ENCODE results near the gene SLC35F1.

SLC35F1 gene

GRCh38 chr6:118305081-118305480 lies 398.0 kb downstream of the SLC35F1 start:
- Histone ChIP-seq H3K4ac (ENCODE audit: low read length) (no peak overlapping the region), H3K4me3 (ENCODE audit: low read length in 2 of 2) (no peak overlapping the region), H3K4me1 (ENCODE audit: control insufficient read depth in 2 of 2, insufficient read depth in 1 of 2, low read depth in 1 of 2, low read length in 2 of 2) (peaks cover 5 to 6% of the 10 kb centered on the region in 2 donors), H3K9ac (ENCODE audit: low read depth, low read length, poor library complexity) (no peak overlapping the region), H3K79me1 (ENCODE audit: low read depth, low read length) (no peaks in the 10 kb centered on the region), H2BK120ac (ENCODE audit: low read depth, low read length) (no peak overlapping the region), H4K91ac (ENCODE audit: low read depth, low read length, poor library complexity) (no peak overlapping the region), H3K36me3 (replicated peaks in 1 of 2; ENCODE audit: control insufficient read depth in 2 of 2, insufficient read depth in 2 of 2, low read length in 2 of 2) (peaks cover 0 to 4% of the 10 kb centered on the region in 2 donors), H2BK5ac (ENCODE audit: low read length) (no peak overlapping the region), H3K27ac (replicated peaks; ENCODE audit: low read length) (no peak overlapping the region), H3K4me2 (ENCODE audit: insufficient read depth, low read length, poor library complexity, severe bottlenecking) (no peak overlapping the region), H3K14ac (ENCODE audit: low read length) (no peak overlapping the region), H3K9me3 (replicated peaks in 1 of 2; ENCODE audit: control insufficient read depth in 2 of 2, insufficient read depth in 1 of 2, low read depth in 1 of 2, low read length in 2 of 2) (no peaks in the 10 kb centered on the region), H2BK15ac (ENCODE audit: low read length) (no peak overlapping the region), H4K8ac (ENCODE audit: low read depth, low read length) (no peak overlapping the region), H3K23ac (ENCODE audit: low read depth, low read length, poor library complexity) (no peak overlapping the region), H2AK5ac (ENCODE audit: low read depth, low read length) (no peak overlapping the region), H3K18ac (ENCODE audit: low read length) (no peak overlapping the region), H2AFZ (ENCODE audit: low read length) (no peak overlapping the region), H2BK12ac (ENCODE audit: low read length) (no peak overlapping the region), H3K27me3 (ENCODE audit: control insufficient read depth in 3 of 3, insufficient read depth in 3 of 3, low read depth in 1 of 3, low read length in 3 of 3) (no peaks in the 10 kb centered on the region)
- no CpG with 5 or more reads among the region's 1 CpG for WGBS, 2 donors (ENCODE audit: extremely low coverage in 2 of 2, insufficient read length in 2 of 2, insufficient replicate concordance in 1 of 2)
- DNase-seq (ENCODE audit: low spot score): no peak

GRCh38 chr6:118306392-118307238 lies 399.6 kb downstream of the SLC35F1 start:
- Histone ChIP-seq H3K14ac (ENCODE audit: low read length) (no peak overlapping the region), H3K27me3 (ENCODE audit: control insufficient read depth in 3 of 3, insufficient read depth in 3 of 3, low read depth in 1 of 3, low read length in 3 of 3) (no peaks in the 10 kb centered on the region), H2BK120ac (ENCODE audit: low read depth, low read length) (no peak overlapping the region), H3K9ac (ENCODE audit: low read depth, low read length, poor library complexity) (no peak overlapping the region), H2BK15ac (ENCODE audit: low read length) (no peak overlapping the region), H3K4me3 (ENCODE audit: low read length in 2 of 2) (no peak overlapping the region), H3K79me1 (ENCODE audit: low read depth, low read length) (no peaks in the 10 kb centered on the region), H2AK5ac (ENCODE audit: low read depth, low read length) (no peak overlapping the region), H2BK12ac (ENCODE audit: low read length) (no peak overlapping the region), H3K9me3 (replicated peaks in 1 of 2; ENCODE audit: control insufficient read depth in 2 of 2, insufficient read depth in 1 of 2, low read depth in 1 of 2, low read length in 2 of 2) (no peaks in the 10 kb centered on the region), H3K4me2 (ENCODE audit: insufficient read depth, low read length, poor library complexity, severe bottlenecking) (no peak overlapping the region), H4K91ac (ENCODE audit: low read depth, low read length, poor library complexity) (no peak overlapping the region), H3K36me3 (replicated peaks in 1 of 2; ENCODE audit: control insufficient read depth in 2 of 2, insufficient read depth in 2 of 2, low read length in 2 of 2) (peaks cover 0 to 4% of the 10 kb centered on the region in 2 donors), H2BK5ac (ENCODE audit: low read length) (no peak overlapping the region), H4K8ac (ENCODE audit: low read depth, low read length) (no peak overlapping the region), H3K27ac (replicated peaks; ENCODE audit: low read length) (no peak overlapping the region), H3K18ac (ENCODE audit: low read length) (no peak overlapping the region), H2AFZ (ENCODE audit: low read length) (no peak overlapping the region), H3K4ac (ENCODE audit: low read length) (no peak overlapping the region), H3K23ac (ENCODE audit: low read depth, low read length, poor library complexity) (no peak overlapping the region), H3K4me1 (ENCODE audit: control insufficient read depth in 2 of 2, insufficient read depth in 1 of 2, low read depth in 1 of 2, low read length in 2 of 2) (peaks cover 5 to 6% of the 10 kb centered on the region in 2 donors)
- WGBS, 2 donors (ENCODE audit: extremely low coverage in 2 of 2, insufficient read length in 2 of 2, insufficient replicate concordance in 1 of 2): no CpG with 5 or more reads among the region's 6 CpGs
- DNase-seq (ENCODE audit: low spot score): no peak

GRCh38 chr6:118307581-118307980 lies 400.5 kb downstream of the SLC35F1 start:
- no peak overlapping the region for H2BK5ac ChIP-seq (ENCODE audit: low read length)
- peaks cover 0 to 4% of the 10 kb centered on the region in 2 donors for H3K36me3 ChIP-seq (replicated peaks in 1 of 2; ENCODE audit: control insufficient read depth in 2 of 2, insufficient read depth in 2 of 2, low read length in 2 of 2)
- H3K14ac ChIP-seq (ENCODE audit: low read length): no peak overlapping the region

GRCh38 chr6:118309337-118310093 lies 402.5 kb downstream of the SLC35F1 start:
- H3K79me1 ChIP-seq (ENCODE audit: low read depth, low read length): no peaks in the 10 kb centered on the region
- no peak overlapping the region for H3K14ac ChIP-seq (ENCODE audit: low read length)
- H3K9me3 ChIP-seq (replicated peaks in 1 of 2; ENCODE audit: control insufficient read depth in 2 of 2, insufficient read depth in 1 of 2, low read depth in 1 of 2, low read length in 2 of 2): no peaks in the 10 kb centered on the region
- H2BK12ac ChIP-seq (ENCODE audit: low read length): no peak overlapping the region
- no peak overlapping the region for H4K91ac ChIP-seq (ENCODE audit: low read depth, low read length, poor library complexity)
- H3K36me3 ChIP-seq (replicated peaks in 1 of 2; ENCODE audit: control insufficient read depth in 2 of 2, insufficient read depth in 2 of 2, low read length in 2 of 2): peaks cover 0 to 13% of the 10 kb centered on the region in 2 donors
- no peak overlapping the region for H3K27ac ChIP-seq (replicated peaks; ENCODE audit: low read length)
- WGBS, 2 donors (ENCODE audit: extremely low coverage in 2 of 2, insufficient read length in 2 of 2, insufficient replicate concordance in 1 of 2): no CpG with 5 or more reads among the region's 2 CpGs
- H3K4me1 ChIP-seq (ENCODE audit: control insufficient read depth in 2 of 2, insufficient read depth in 1 of 2, low read depth in 1 of 2, low read length in 2 of 2): peaks cover 5 to 6% of the 10 kb centered on the region in 2 donors
- no peak for DNase-seq (ENCODE audit: low spot score)
- no peak overlapping the region for H4K8ac ChIP-seq (ENCODE audit: low read depth, low read length)
- no peak overlapping the region for H3K9ac ChIP-seq (ENCODE audit: low read depth, low read length, poor library complexity)
- no peak overlapping the region for H3K4me3 ChIP-seq (ENCODE audit: low read length in 2 of 2)
- no peaks in the 10 kb centered on the region for H3K27me3 ChIP-seq (ENCODE audit: control insufficient read depth in 3 of 3, insufficient read depth in 3 of 3, low read depth in 1 of 3, low read length in 3 of 3)
- no peak overlapping the region for H2BK5ac ChIP-seq (ENCODE audit: low read length)
- no peak overlapping the region for H3K4me2 ChIP-seq (ENCODE audit: insufficient read depth, low read length, poor library complexity, severe bottlenecking)
- no peak overlapping the region for H3K4ac ChIP-seq (ENCODE audit: low read length)
- H3K18ac ChIP-seq (ENCODE audit: low read length): no peak overlapping the region
- no peak overlapping the region for H2BK15ac ChIP-seq (ENCODE audit: low read length)
- H2AFZ ChIP-seq (ENCODE audit: low read length): no peak overlapping the region
- H2BK120ac ChIP-seq (ENCODE audit: low read depth, low read length): no peak overlapping the region
- no peak overlapping the region for H2AK5ac ChIP-seq (ENCODE audit: low read depth, low read length)
- H3K23ac ChIP-seq (ENCODE audit: low read depth, low read length, poor library complexity): no peak overlapping the region

More at GRCh38 chr6:118307581-118307980, 400.5 kb downstream of the SLC35F1 start:
- H3K9ac ChIP-seq (ENCODE audit: low read depth, low read length, poor library complexity): no peak overlapping the region
- no peaks in the 10 kb centered on the region for H3K79me1 ChIP-seq (ENCODE audit: low read depth, low read length)
- no peak overlapping the region for H2BK120ac ChIP-seq (ENCODE audit: low read depth, low read length)
- DNase-seq (ENCODE audit: low spot score): no peak
- H2AFZ ChIP-seq (ENCODE audit: low read length): no peak overlapping the region
- peaks cover 5 to 6% of the 10 kb centered on the region in 2 donors for H3K4me1 ChIP-seq (ENCODE audit: control insufficient read depth in 2 of 2, insufficient read depth in 1 of 2, low read depth in 1 of 2, low read length in 2 of 2)
- H3K4me2 ChIP-seq (ENCODE audit: insufficient read depth, low read length, poor library complexity, severe bottlenecking): no peak overlapping the region
- WGBS, 2 donors (ENCODE audit: extremely low coverage in 2 of 2, insufficient read length in 2 of 2, insufficient replicate concordance in 1 of 2): no CpG with 5 or more reads among the region's 8 CpGs
- no peaks in the 10 kb centered on the region for H3K27me3 ChIP-seq (ENCODE audit: control insufficient read depth in 3 of 3, insufficient read depth in 3 of 3, low read depth in 1 of 3, low read length in 3 of 3)
- H2AK5ac ChIP-seq (ENCODE audit: low read depth, low read length): no peak overlapping the region
- no peak overlapping the region for H3K27ac ChIP-seq (replicated peaks; ENCODE audit: low read length)
- H4K8ac ChIP-seq (ENCODE audit: low read depth, low read length): no peak overlapping the region
- H3K4me3 ChIP-seq (ENCODE audit: low read length in 2 of 2): no peak overlapping the region
- H4K91ac ChIP-seq (ENCODE audit: low read depth, low read length, poor library complexity): no peak overlapping the region
- no peak overlapping the region for H3K18ac ChIP-seq (ENCODE audit: low read length)
- H3K23ac ChIP-seq (ENCODE audit: low read depth, low read length, poor library complexity): no peak overlapping the region
- no peak overlapping the region for H2BK12ac ChIP-seq (ENCODE audit: low read length)
- no peaks in the 10 kb centered on the region for H3K9me3 ChIP-seq (replicated peaks in 1 of 2; ENCODE audit: control insufficient read depth in 2 of 2, insufficient read depth in 1 of 2, low read depth in 1 of 2, low read length in 2 of 2)
- H2BK15ac ChIP-seq (ENCODE audit: low read length): no peak overlapping the region
- H3K4ac ChIP-seq (ENCODE audit: low read length): no peak overlapping the region

All from neuronal stem cell (in vitro differentiated cells).